GM12878 (cell line): ENCODE measurements around the gene DNMBP. TPM values are rescaled to one million over a fixed set of nuclear protein-coding genes. Genes with fewer than 3 reads are reported as not detected.

Source experiments
- ATAC-seq: fragments of 200-7000 bp; cut with Tn5 transposase; 3 replicates; pipeline ENCODE4 v1.9.1; 2020; ENCODE audit warnings: mild to moderate bottlenecking, moderate library complexity
- BruUV-seq: library from RNA; stranded (reverse); fragments of 400-500 nt; replicated peaks from 2 replicates; lab custom pipeline; 2021; lab: Mats Ljungman, UMichigan
- CTCF ChIA-PET: fragments of 300-600 bp; sonication (Branson Sonifier 250); formaldehyde crosslinking; extraction: SDS; loops from one replicate; lab custom pipeline; 2021; ENCODE audit warnings: inconsistent platforms; lab: Yijun Ruan, JAX
- POLR2A ChIA-PET: fragments of 350-600 bp; formaldehyde crosslinking; extraction: SDS; loops from one replicate; lab custom pipeline; 2021; ENCODE audit warnings: inconsistent platforms; lab: Charles Lee
- RAD21 ChIA-PET: fragments of 300-600 bp; sonication (Branson Sonifier 250); formaldehyde crosslinking; loops from one replicate; lab custom pipeline; 2023; ENCODE audit warnings: antibody characterized with exemption; ENCODE audit not compliant: unreplicated experiment; lab: Charles Lee
- SMC1A ChIA-PET: fragments of 300-600 bp; sonication (Branson Sonifier 250); formaldehyde crosslinking; loops from one replicate; lab custom pipeline; 2023; ENCODE audit not compliant: unreplicated experiment, uncharacterized antibody; lab: Charles Lee
- DNase-seq: peaks from one replicate; pipeline ENCODE4 v3.0.0-alpha.2; 2011; ENCODE audit warnings: low read depth, low spot score
- FAIRE-seq: peaks from 3 replicates; lab custom pipeline; 2011; peaks lifted over from hg19 to GRCh38; lab: Jason Lieb, UNC
- H2AFZ ChIP-seq: 2 replicates; pipeline ENCODE4 v1.6.0; 2011; ENCODE audit warnings: low read depth, low read length, control low read depth; ENCODE audit not compliant: control insufficient read depth
- H3K27ac ChIP-seq: 2 replicates; pipeline ENCODE4 v1.5.1; 2011; ENCODE audit warnings: control low read depth; ENCODE audit not compliant: control insufficient read depth, insufficient read depth
- H3K27me3 ChIP-seq, 2 experiments: replicated peaks in 1 of 2; 2 replicates each; pipeline versions ENCODE4 v1.6.0 to v1.6.1; 2011; ENCODE audit warnings: low read length in 1 of 2; ENCODE audit not compliant: control insufficient read depth in 2 of 2, insufficient read depth in 2 of 2
- H3K36me3 ChIP-seq, 2 experiments: 2 replicates each; pipeline ENCODE4 v1.5.1; 2011; ENCODE audit warnings: low read length in 1 of 2; ENCODE audit not compliant: control insufficient read depth in 2 of 2, insufficient read depth in 2 of 2
- H3K4me1 ChIP-seq: 2 replicates; pipeline ENCODE4 v1.6.1; 2011; ENCODE audit warnings: mild to moderate bottlenecking, low read length, moderate library complexity, mixed read lengths; ENCODE audit not compliant: control insufficient read depth, insufficient read depth
- H3K4me2 ChIP-seq: 2 replicates; pipeline ENCODE4 v1.6.0; 2011; ENCODE audit warnings: control low read depth; ENCODE audit not compliant: control insufficient read depth, insufficient read depth
- H3K4me3 ChIP-seq: fragments of 200-600 bp; sonication (generic); 2 replicates; pipeline ENCODE4 v1.5.1; 2016
- H3K79me2 ChIP-seq: 2 replicates; pipeline ENCODE4 v1.6.0; 2011; ENCODE audit warnings: low read length; ENCODE audit not compliant: control insufficient read depth, insufficient read depth
- H3K9ac ChIP-seq: 2 replicates; pipeline ENCODE4 v1.8.0; 2011; ENCODE audit warnings: low read length, control low read depth, mixed read lengths; ENCODE audit not compliant: control insufficient read depth, insufficient read depth
- H3K9me3 ChIP-seq: replicated peaks from 3 replicates; pipeline ENCODE4 v1.5.1; 2011; ENCODE audit warnings: mild to moderate bottlenecking, low read length; ENCODE audit not compliant: control insufficient read depth, insufficient read depth
- H4K20me1 ChIP-seq: 2 replicates; pipeline ENCODE4 v1.6.0; 2011; ENCODE audit not compliant: control insufficient read depth, insufficient read depth
- CREM ChIP-seq: IDR thresholded peaks from 2 replicates; pipeline ENCODE4 v1.6.1; 2014; ENCODE audit warnings: antibody characterized with exemption, low read depth
- FOS ChIP-seq: IDR thresholded peaks from 3 replicates; pipeline ENCODE4 v1.6.1; 2011; ENCODE audit warnings: borderline replicate concordance; ENCODE audit not compliant: insufficient read length; ENCODE audit errors: extremely low read depth
- KDM1A ChIP-seq: fragments of 200-600 bp; sonication (generic); IDR thresholded peaks from 2 replicates; pipeline ENCODE4 v1.6.1; 2016; ENCODE audit warnings: borderline replicate concordance
- MYB ChIP-seq: fragments of 150-350 bp; IDR thresholded peaks from 2 replicates; pipeline ENCODE4 v1.6.1; 2014; ENCODE audit warnings: mild to moderate bottlenecking, low read depth, low read length, borderline replicate concordance
- PAX8 ChIP-seq: fragments of 450-650 bp; IDR thresholded peaks from 2 replicates; pipeline ENCODE4 v1.6.1; 2017; ENCODE audit warnings: mild to moderate bottlenecking, moderate library complexity
- RAD51 ChIP-seq: fragments of 450-650 bp; IDR thresholded peaks from 2 replicates; pipeline ENCODE4 v1.6.1; 2016; ENCODE audit warnings: moderate library complexity, mild to moderate bottlenecking, inconsistent platforms
- SIX5 ChIP-seq: IDR thresholded peaks from 2 replicates; pipeline ENCODE4 v1.6.1; 2011; ENCODE audit warnings: mild to moderate bottlenecking, low read depth, low read length, moderate library complexity; ENCODE audit not compliant: severe bottlenecking
- STAT1 ChIP-seq: fragments of 450-650 bp; conservative IDR thresholded peaks from 2 replicates; pipeline ENCODE4 v1.6.1; 2014; ENCODE audit warnings: antibody characterized with exemption, mild to moderate bottlenecking
- ZNF622 ChIP-seq: fragments of 450-650 bp; IDR thresholded peaks from 2 replicates; pipeline ENCODE4 v1.6.1; 2017; ENCODE audit warnings: mild to moderate bottlenecking, inconsistent platforms
- WGBS: methylation state at CpG from one replicate; pipeline ENCODE4 v1.1.6; 2016; ENCODE audit warnings: low lambda C conversion rate; ENCODE audit not compliant: insufficient replicate concordance, insufficient coverage; ENCODE audit errors: missing lambda C conversion rate; 5-methylcytosine and 5-hydroxymethylcytosine counted together
- in situ Hi-C: fragments of 300-500 bp; cut with MboI; formaldehyde crosslinking; loops from 9 replicates; pipeline ENCODE4 v1.14.3; 2018; ENCODE audit warnings: mixed read lengths
- intact Hi-C: fragments of 100-400 bp; cut with micrococcal nuclease; formaldehyde crosslinking; loops from one replicate; pipeline ENCODE4 v1.14.2; 2022; ENCODE audit not compliant: unreplicated experiment
- polyA plus RNA-seq, 11 experiments: library from polyadenylated mRNA; depleted of rRNA in 4 of 11; unstranded in 6 of 11; stranded (reverse) in 5 of 11; fragments of >200 nt; fragmentation: Nextera tagmentation in 4 of 11; fragmentation: Illumina TruSeq in 1 of 11; extraction: Ambion mirVana in 4 of 11; extraction: Trizol in 1 of 11; gene quantifications; 1 replicate in 1 of 11; 2 replicates in 10 of 11; pipeline versions ENCODE4 v1.2.1 to v1.2.3, GENCODE V29; 2011 to 2016; ENCODE audit warnings: inconsistent platforms in 2 of 11, missing spikeins in 2 of 11, low read depth in 1 of 11
- total RNA-seq, 4 experiments: library from RNA; depleted of rRNA in 3 of 4; stranded (reverse); fragments of >200 nt in 3 of 4; fragmentation: Illumina TruSeq in 1 of 4; extraction: Trizol in 1 of 4; gene quantifications; 2 replicates each; pipeline versions ENCODE4 v1.2.1 to v1.2.3, GENCODE V29; 2013 to 2021
- TF ChIP-seq, protein P1 (sequence below): IDR thresholded peaks from 2 replicates; pipeline ENCODE4 v1.6.1; 2012; ENCODE audit warnings: low read depth, low read length, improper control_type of control experiment
- TF ChIP-seq, protein P2 (sequence below): IDR thresholded peaks from 2 replicates; pipeline ENCODE4 v1.6.1; 2011; ENCODE audit warnings: mild to moderate bottlenecking, low read depth, low read length, moderate library complexity; ENCODE audit not compliant: insufficient replicate concordance
- TF ChIP-seq, protein P3 (sequence below): IDR thresholded peaks from 2 replicates; pipeline ENCODE4 v1.6.1; 2011; ENCODE audit warnings: low read depth, low read length, improper control_type of control experiment, borderline replicate concordance
- TF ChIP-seq, protein P4 (sequence below): fragments of 150-350 bp; IDR thresholded peaks from 2 replicates; pipeline ENCODE4 v1.6.1; 2014; ENCODE audit warnings: mild to moderate bottlenecking, low read depth, low read length

Gene DNMBP
- total and polyA plus RNA-seq, 10 of the 15 experiments (the other 5 are each of a cell fraction or from before 2014, with no cell fraction given): 7.1 to 45.0 (median 22.0) TPM

DNA sequence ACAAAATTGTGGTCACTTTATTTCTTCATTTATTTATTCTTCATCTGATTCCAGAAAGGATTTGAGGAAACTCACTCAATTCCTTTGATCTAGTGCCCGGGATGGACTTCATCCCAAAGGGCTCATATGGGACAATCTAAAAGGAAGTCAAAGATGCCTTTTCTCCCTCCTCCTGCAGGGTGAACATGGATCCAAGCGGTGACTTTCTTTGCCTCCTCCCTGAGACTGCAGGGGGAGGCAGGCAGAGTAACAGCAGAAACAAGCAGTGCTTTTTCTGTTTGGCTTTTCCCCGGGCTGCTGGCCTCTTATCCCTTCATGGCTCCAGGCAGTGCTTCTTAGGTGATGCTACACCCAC is 10.0 kb upstream of the DNMBP start (continued):
- TF ChIP-seq, protein P1, sequence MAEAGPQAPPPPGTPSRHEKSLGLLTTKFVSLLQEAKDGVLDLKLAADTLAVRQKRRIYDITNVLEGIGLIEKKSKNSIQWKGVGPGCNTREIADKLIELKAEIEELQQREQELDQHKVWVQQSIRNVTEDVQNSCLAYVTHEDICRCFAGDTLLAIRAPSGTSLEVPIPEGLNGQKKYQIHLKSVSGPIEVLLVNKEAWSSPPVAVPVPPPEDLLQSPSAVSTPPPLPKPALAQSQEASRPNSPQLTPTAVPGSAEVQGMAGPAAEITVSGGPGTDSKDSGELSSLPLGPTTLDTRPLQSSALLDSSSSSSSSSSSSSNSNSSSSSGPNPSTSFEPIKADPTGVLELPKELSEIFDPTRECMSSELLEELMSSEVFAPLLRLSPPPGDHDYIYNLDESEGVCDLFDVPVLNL: no peak
- no peak for TF ChIP-seq PAX8

DNA sequence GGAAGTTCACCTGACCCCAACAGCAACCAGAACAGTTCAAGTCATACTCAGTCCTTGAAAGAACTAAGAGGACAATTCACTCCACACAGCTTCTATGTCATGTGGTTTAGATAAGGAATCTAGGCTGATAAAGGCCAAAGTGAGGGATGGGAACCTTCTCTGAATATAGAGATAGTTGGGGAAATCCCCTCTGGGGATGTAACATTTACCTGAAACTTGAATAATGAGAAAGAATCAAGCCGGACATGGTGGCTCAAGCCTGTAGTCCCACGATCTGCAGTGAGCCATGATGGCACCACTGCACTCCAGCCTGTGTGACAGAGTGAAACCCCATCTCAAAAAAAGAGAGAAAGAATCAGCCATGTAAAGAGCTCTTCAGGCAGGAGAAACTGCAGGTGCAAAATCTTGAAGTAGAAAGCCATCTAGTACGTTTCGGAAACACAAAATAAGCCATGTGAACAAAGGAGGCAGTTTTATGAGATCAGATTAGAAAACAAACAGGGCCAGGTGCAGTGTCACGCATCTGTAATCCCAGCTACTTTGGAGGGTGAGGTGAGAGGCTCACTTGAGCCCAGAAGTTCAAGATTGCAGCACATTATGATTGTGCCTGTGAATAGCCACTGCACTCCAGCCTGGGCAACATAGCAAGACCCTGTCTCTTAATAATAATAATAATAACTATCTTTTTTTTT is 4.5 kb upstream of the DNMBP start:
- Histone ChIP-seq H3K36me3 (no peaks in the 10 kb centered on the region), H3K4me1 (peaks cover 30% of the 10 kb centered on the region), H3K27ac (peak overlapping the region; percentile 91), H3K27me3 (no peaks in the 10 kb centered on the region), H3K9ac (peak overlapping the region; percentile 0; the same call in 1 of the 2 replicates), H3K79me2 (peaks cover 6% of the 10 kb centered on the region), H3K9me3 (no peaks in the 10 kb centered on the region; the same call in 2 of the 3 replicates), H2AFZ (peak overlapping the region; percentile 29), H4K20me1 (no peaks in the 10 kb centered on the region), H3K4me2 (peak overlapping the region; percentile 1; the same call in 1 of the 2 replicates), H3K4me3 (no peak overlapping the region)
- FAIRE-seq (peak; percentile 95), ATAC-seq (peak; percentile 86), DNase-seq (peak; percentile 98)
- ChIA-PET POLR2A (interaction anchor here (0.7 to 1.1 kb wide), 8 partner anchors 8 to 394 kb away, joined by 3 to 7 read pairs (median 3); partner anchors contain the start of gene SLC25A28), CTCF (interaction anchor here (1.1 to 16.1 kb wide), 4 partner anchors 21 to 169 kb away, joined by 4 to 318 read pairs (median 17); no protein-coding TSS in a partner anchor), RAD21 (interaction anchor here (1.0 to 4.5 kb wide), 8 partner anchors 8 to 168 kb away, joined by 3 to 34 read pairs (median 8); no protein-coding TSS in a partner anchor), SMC1A (interaction anchor here (0.7 to 26.2 kb wide), 10 partner anchors 8 to 165 kb away, joined by 3 to 531 read pairs (median 4); no protein-coding TSS in a partner anchor)
- BruUV-seq: no TSS peak
- in situ Hi-C loops (no loop called here), intact Hi-C loops (no loop called here)
- 0% methylated on average over 5 of the region's 5 CpGs for WGBS
- TF ChIP-seq, protein P2, sequence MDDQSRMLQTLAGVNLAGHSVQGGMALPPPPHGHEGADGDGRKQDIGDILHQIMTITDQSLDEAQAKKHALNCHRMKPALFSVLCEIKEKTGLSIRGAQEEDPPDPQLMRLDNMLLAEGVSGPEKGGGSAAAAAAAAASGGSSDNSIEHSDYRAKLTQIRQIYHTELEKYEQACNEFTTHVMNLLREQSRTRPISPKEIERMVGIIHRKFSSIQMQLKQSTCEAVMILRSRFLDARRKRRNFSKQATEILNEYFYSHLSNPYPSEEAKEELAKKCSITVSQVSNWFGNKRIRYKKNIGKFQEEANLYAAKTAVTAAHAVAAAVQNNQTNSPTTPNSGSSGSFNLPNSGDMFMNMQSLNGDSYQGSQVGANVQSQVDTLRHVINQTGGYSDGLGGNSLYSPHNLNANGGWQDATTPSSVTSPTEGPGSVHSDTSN: no peak
- TF ChIP-seq STAT1 (no peak), CREM (peak; percentile 75), KDM1A (no peak), ZNF622 (no peak), SIX5 (no peak), RAD51 (no peak), FOS (no peak), MYB (no peak)
- TF ChIP-seq, protein P3, sequence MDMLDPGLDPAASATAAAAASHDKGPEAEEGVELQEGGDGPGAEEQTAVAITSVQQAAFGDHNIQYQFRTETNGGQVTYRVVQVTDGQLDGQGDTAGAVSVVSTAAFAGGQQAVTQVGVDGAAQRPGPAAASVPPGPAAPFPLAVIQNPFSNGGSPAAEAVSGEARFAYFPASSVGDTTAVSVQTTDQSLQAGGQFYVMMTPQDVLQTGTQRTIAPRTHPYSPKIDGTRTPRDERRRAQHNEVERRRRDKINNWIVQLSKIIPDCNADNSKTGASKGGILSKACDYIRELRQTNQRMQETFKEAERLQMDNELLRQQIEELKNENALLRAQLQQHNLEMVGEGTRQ: no peak
- TF ChIP-seq, protein P4, sequence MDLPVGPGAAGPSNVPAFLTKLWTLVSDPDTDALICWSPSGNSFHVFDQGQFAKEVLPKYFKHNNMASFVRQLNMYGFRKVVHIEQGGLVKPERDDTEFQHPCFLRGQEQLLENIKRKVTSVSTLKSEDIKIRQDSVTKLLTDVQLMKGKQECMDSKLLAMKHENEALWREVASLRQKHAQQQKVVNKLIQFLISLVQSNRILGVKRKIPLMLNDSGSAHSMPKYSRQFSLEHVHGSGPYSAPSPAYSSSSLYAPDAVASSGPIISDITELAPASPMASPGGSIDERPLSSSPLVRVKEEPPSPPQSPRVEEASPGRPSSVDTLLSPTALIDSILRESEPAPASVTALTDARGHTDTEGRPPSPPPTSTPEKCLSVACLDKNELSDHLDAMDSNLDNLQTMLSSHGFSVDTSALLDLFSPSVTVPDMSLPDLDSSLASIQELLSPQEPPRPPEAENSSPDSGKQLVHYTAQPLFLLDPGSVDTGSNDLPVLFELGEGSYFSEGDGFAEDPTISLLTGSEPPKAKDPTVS: no peak
